Measurements from ENCODE around the gene HOXD10.

HOXD10 gene

GRCh38 chr2:176158855-176159662 is 42.5 kb downstream of the HOXD10 start (continued):
- TF ChIP-seq CREB5 (CRISPR knock-in tag; IDR thresholded peaks at IDR 0.05; ENCODE audit: low read depth) = no peak

GRCh38 chr2:176159663-176160250 is 43.2 kb downstream of the HOXD10 start:
- no peak for ATAC-seq

More at GRCh38 chr2:176159663-176160250, 43.2 kb downstream of the HOXD10 start:
- TF ChIP-seq OSR1 (CRISPR knock-in tag; IDR thresholded peaks at IDR 0.05) (no peak), CSRNP3 (CRISPR knock-in tag; IDR thresholded peaks at IDR 0.05) (no peak), TCF4 (CRISPR knock-in tag; IDR thresholded peaks at IDR 0.05; ENCODE audit: borderline replicate concordance) (no peak), TOX (CRISPR knock-in tag; IDR thresholded peaks at IDR 0.05; ENCODE audit: borderline replicate concordance) (no peak), POU6F1 (CRISPR knock-in tag; IDR thresholded peaks at IDR 0.05; ENCODE audit: borderline replicate concordance, low read depth) (no peak), ISL1 (CRISPR knock-in tag; IDR thresholded peaks at IDR 0.05) (no peak), ZFP30 (CRISPR knock-in tag; IDR thresholded peaks at IDR 0.05) (no peak), BACH2 (CRISPR knock-in tag; IDR thresholded peaks at IDR 0.05; ENCODE audit: borderline replicate concordance) (no peak), PPARA (CRISPR knock-in tag; IDR thresholded peaks at IDR 0.05; ENCODE audit: borderline replicate concordance) (no peak), ZNF8 (CRISPR knock-in tag; IDR thresholded peaks at IDR 0.05) (no peak), SNAI2 (CRISPR knock-in tag; IDR thresholded peaks at IDR 0.05) (no peak), RARB (CRISPR knock-in tag; IDR thresholded peaks at IDR 0.05) (no peak), CREB5 (CRISPR knock-in tag; IDR thresholded peaks at IDR 0.05; ENCODE audit: low read depth) (no peak), ESRRG (CRISPR knock-in tag; IDR thresholded peaks at IDR 0.05) (no peak), ARNTL (CRISPR knock-in tag; IDR thresholded peaks at IDR 0.05; ENCODE audit: borderline replicate concordance, low read depth) (no peak), TSHZ2 (CRISPR knock-in tag; IDR thresholded peaks at IDR 0.05) (no peak), ZFP3 (CRISPR knock-in tag; IDR thresholded peaks at IDR 0.05) (no peak), ZNF565 (CRISPR knock-in tag; conservative IDR thresholded peaks at IDR 0.05; ENCODE audit: low read depth) (no peak), ZC3H10 (CRISPR knock-in tag; IDR thresholded peaks at IDR 0.05) (no peak)
